Esophagus muscularis mucosa (tissue), 4 donors: ENCODE measurements around the gene PRRT3. TPM values are rescaled to one million over a fixed set of nuclear protein-coding genes. Genes with fewer than 3 reads are reported as not detected.

Experiments used
- DNase-seq: peaks from one replicate; pipeline ENCODE4 v3.0.0-alpha.2; 2017; ENCODE audit errors: extremely low spot score
- H3K27ac ChIP-seq, 4 donors: fragments of 200-600 bp; sonication (generic); replicated peaks in 1 of 4; 1 replicate in 3 of 4; 2 replicates in 1 of 4; pipeline ENCODE4 v1.5.1; 2016 to 2019; ENCODE audit warnings: mild to moderate bottlenecking in 1 of 4
- H3K27me3 ChIP-seq, 4 donors: fragments of 200-600 bp; sonication (generic); one replicate each; pipeline versions ENCODE4 v1.5.1 to v1.6.0; 2016 to 2019
- H3K36me3 ChIP-seq, 4 donors: fragments of 200-600 bp; sonication (generic); one replicate each; pipeline ENCODE4 v1.5.1; 2016 to 2019
- H3K4me1 ChIP-seq, 4 donors: fragments of 200-600 bp; sonication (generic); one replicate each; pipeline ENCODE4 v1.5.1; 2016 to 2019
- H3K4me3 ChIP-seq, 4 donors: fragments of 200-600 bp; sonication (generic); 1 replicate in 2 of 4; 2 replicates in 2 of 4; pipeline ENCODE4 v1.5.1; 2016 to 2019; ENCODE audit warnings: mild to moderate bottlenecking in 4 of 4, moderate library complexity in 1 of 4
- H3K9me3 ChIP-seq, 4 donors: fragments of 200-600 bp; sonication (generic); 1 replicate in 3 of 4; 2 replicates in 1 of 4; pipeline ENCODE4 v1.5.1; 2016 to 2019
- CTCF ChIP-seq, 3 experiments: fragments of 200-600 bp in 2 of 3; fragments of 450-650 bp in 1 of 3; sonication (generic) in 2 of 3; IDR thresholded peaks; one replicate each; pipeline ENCODE4 v1.5.1; 2017 to 2019; ENCODE audit warnings: antibody characterized with exemption in 3 of 3, mild to moderate bottlenecking in 2 of 3, moderate library complexity in 1 of 3
- EP300 ChIP-seq: sonication (generic); formaldehyde crosslinking; IDR thresholded peaks from one replicate; pipeline ENCODE4 v1.6.1; 2017; ENCODE audit warnings: antibody characterized with exemption
- POLR2A ChIP-seq: fragments of 450-650 bp; IDR thresholded peaks from one replicate; pipeline ENCODE4 v1.6.1; 2017; ENCODE audit warnings: antibody characterized with exemption, moderate library complexity, mild to moderate bottlenecking, low read depth
- POLR2AphosphoS5 ChIP-seq, 2 donors: sonication (generic); formaldehyde crosslinking; IDR thresholded peaks; one replicate each; pipeline ENCODE4 v1.6.1; 2017; ENCODE audit warnings: antibody characterized with exemption in 2 of 2
- WGBS: methylation state at CpG from one replicate; pipeline ENCODE4 v1.1.5; 2018; 5-methylcytosine and 5-hydroxymethylcytosine counted together
- intact Hi-C: fragments of 100-400 bp; cut with DNase I; formaldehyde crosslinking; loops from one replicate; pipeline ENCODE4 v1.15.1; 2023
- total RNA-seq, 4 donors: library from RNA; depleted of rRNA; stranded (reverse); fragments of >200 nt; gene quantifications; one replicate each; pipeline versions ENCODE4 v1.1.0 to v1.2.1, GENCODE V29; 2016

The PRRT3 gene
- total RNA-seq, 4 donors from 2014 or later: 0.83 to 2.5 (median 2.0) TPM

DNA sequence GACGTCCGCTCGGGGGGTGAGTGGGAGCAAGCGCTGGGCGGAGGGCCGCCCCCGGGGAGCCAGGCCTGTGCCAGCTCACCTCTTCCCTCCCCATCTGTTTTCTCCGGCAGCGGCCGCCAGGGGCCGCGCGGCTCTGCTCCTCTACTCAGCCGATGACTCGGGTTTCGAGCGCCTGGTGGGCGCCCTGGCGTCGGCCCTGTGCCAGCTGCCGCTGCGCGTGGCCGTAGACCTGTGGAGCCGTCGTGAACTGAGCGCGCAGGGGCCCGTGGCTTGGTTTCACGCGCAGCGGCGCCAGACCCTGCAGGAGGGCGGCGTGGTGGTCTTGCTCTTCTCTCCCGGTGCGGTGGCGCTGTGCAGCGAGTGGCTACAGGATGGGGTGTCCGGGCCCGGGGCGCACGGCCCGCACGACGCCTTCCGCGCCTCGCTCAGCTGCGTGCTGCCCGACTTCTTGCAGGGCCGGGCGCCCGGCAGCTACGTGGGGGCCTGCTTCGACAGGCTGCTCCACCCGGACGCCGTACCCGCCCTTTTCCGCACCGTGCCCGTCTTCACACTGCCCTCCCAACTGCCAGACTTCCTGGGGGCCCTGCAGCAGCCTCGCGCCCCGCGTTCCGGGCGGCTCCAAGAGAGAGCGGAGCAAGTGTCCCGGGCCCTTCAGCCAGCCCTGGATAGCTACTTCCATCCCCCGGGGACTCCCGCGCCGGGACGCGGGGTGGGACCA, 19.2 kb downstream of the PRRT3 start:
- H3K9me3 ChIP-seq: no peaks in the 10 kb centered on the region
- peaks cover 14 to 55% (median 52%) of the 10 kb centered on the region in 4 donors for H3K36me3 ChIP-seq
- TF ChIP-seq POLR2A (no peak), CTCF (IDR thresholded peaks at IDR 0.05) (peak; percentile 74 to 84 (median 80)), EP300 (no peak), POLR2AphosphoS5 (IDR thresholded peaks at IDR 0.05) (no peak)
- peak overlapping the region; percentile 70 to 89 (median 79) for H3K4me3 ChIP-seq
- H3K27ac ChIP-seq: peak overlapping the region; percentile 93 to 99 (median 96)
- peak; percentile 95 for DNase-seq
- WGBS: 0% methylated on average over 17 of the region's 77 CpGs
- peaks cover 0 to 8% (median 0%) of the 10 kb centered on the region in 4 donors for H3K27me3 ChIP-seq
- intact Hi-C loops: loop anchor here (5.0 to 10.0 kb wide), 2 partner anchors 94 to 292 kb away; partner anchors contain the start of gene FANCD2
- H3K4me1 ChIP-seq: peaks cover 22 to 52% (median 38%) of the 10 kb centered on the region in 4 donors

- Histone ChIP-seq H3K36me3 (peaks cover 9 to 52% (median 48%) of the 10 kb centered on the region in 4 donors), H3K4me1 (peaks cover 22 to 50% (median 38%) of the 10 kb centered on the region in 4 donors), H3K27me3 (peaks cover 0 to 8% (median 0%) of the 10 kb centered on the region in 4 donors), H3K9me3 (no peaks in the 10 kb centered on the region), H3K4me3 (peak overlapping the region; percentile 70 to 89 (median 79)), H3K27ac (peak overlapping the region; percentile 93 to 99 (median 96))
- WGBS: 5% methylated on average over 8 of the region's 13 CpGs
- intact Hi-C loops: loop anchor here (5.0 to 10.0 kb wide), 2 partner anchors 95 to 292 kb away; partner anchors contain the start of gene FANCD2
- TF ChIP-seq CTCF (IDR thresholded peaks at IDR 0.05): no peak
- peak; percentile 18 to 60 for TF ChIP-seq POLR2AphosphoS5 (IDR thresholded peaks at IDR 0.05)
- TF ChIP-seq POLR2A: no peak
- no peak for TF ChIP-seq EP300
- no peak for DNase-seq
These were observed 19.7 kb downstream of the PRRT3 start for GRCh38 chr3:9932535-9932842.

GRCh38 chr3:9930804-9931418, 21.3 kb downstream of the PRRT3 start:
- intact Hi-C loops: loop anchor here (5.0 to 10.0 kb wide), 2 partner anchors 96 to 294 kb away; partner anchors contain the start of gene FANCD2
- H3K27me3 ChIP-seq: peaks cover 0 to 8% (median 0%) of the 10 kb centered on the region in 4 donors
- DNase-seq: no peak
- peaks cover 22 to 35% (median 34%) of the 10 kb centered on the region in 4 donors for H3K4me1 ChIP-seq
- peaks cover 4 to 43% (median 38%) of the 10 kb centered on the region in 4 donors for H3K36me3 ChIP-seq
- 97% methylated on average over 4 of the region's 4 CpGs for WGBS
- no peaks in the 10 kb centered on the region for H3K9me3 ChIP-seq
- H3K4me3 ChIP-seq: no peak overlapping the region
- TF ChIP-seq EP300 (no peak), CTCF (IDR thresholded peaks at IDR 0.05) (peak in 1 of 3 experiments; percentile 2)
- H3K27ac ChIP-seq: no peak overlapping the region

DNA sequence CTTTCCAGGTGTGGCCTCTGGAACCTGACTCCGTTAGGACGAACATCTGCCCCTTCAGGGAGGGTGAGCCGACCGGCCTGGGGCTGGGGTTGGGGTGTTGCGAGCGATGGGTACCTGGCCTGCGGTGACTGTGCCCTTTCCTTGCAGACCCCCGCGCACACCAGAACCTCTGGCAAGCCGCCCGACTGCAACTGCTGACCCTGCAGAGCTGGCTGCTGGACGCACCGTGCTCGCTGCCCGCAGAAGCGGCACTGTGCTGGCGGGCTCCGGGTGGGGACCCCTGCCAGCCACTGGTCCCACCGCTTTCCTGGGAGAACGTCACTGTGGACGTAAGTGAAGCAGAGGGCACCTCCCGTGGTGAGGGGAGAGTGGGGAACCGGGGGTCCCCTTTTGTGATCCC, 24.1 kb downstream of the PRRT3 start:
- H3K9me3 ChIP-seq: no peaks in the 10 kb centered on the region
- H3K4me1 ChIP-seq: peaks cover 5 to 14% (median 13%) of the 10 kb centered on the region in 4 donors
- peaks cover 11 to 67% (median 55%) of the 10 kb centered on the region in 4 donors for H3K36me3 ChIP-seq
- H3K4me3 ChIP-seq: no peak overlapping the region
- no peak for DNase-seq
- TF ChIP-seq POLR2AphosphoS5 (IDR thresholded peaks at IDR 0.05) (no peak), EP300 (no peak), POLR2A (no peak), CTCF (IDR thresholded peaks at IDR 0.05) (no peak)
- no peak overlapping the region for H3K27ac ChIP-seq
- 60% methylated on average over 1 of the region's 23 CpGs for WGBS
- intact Hi-C loops: no loop called here
- peaks cover 0 to 3% (median 0%) of the 10 kb centered on the region in 4 donors for H3K27me3 ChIP-seq
